Suppressor macrophage treated with lipopolysaccharide for 4 hours (primary cell): ENCODE data around the gene IGFBP5.

ENCODE experiments used
- DNase-seq: peaks from one replicate; pipeline ENCODE4 v3.0.0-alpha.2; 2020

The IGFBP5 gene

DNA sequence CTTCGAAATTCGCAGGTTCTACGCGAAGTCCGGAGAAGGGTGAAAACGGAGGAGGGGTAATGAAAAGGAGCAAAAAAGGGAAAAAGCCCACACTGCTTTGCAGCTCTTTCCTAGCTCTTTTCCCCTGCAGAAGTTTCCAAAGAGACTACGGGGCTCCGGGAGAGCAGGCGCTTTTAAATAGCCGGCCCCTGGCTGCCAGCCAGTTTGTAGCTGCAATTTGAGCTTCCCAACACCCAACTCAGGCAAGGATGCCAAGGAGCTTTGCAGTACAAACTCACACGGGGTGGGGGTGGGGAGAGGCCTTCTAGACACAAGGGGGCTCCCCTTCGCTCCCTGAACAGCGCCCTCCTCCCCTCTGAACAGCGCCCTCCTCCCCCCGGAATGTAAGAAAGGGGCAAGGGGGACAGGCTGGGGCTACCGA is at the start of gene IGFBP5:
Gene IGFBP5 (minus strand): TSS at position 149 of the 421 bp plus-strand sequence. CDS start 774 bp downstream, outside the sequence.
- DNase-seq = no peak

- no peak for DNase-seq
These were observed 48.4 kb upstream of the IGFBP5 start for GRCh38 chr2:216743781-216744180.

DNA sequence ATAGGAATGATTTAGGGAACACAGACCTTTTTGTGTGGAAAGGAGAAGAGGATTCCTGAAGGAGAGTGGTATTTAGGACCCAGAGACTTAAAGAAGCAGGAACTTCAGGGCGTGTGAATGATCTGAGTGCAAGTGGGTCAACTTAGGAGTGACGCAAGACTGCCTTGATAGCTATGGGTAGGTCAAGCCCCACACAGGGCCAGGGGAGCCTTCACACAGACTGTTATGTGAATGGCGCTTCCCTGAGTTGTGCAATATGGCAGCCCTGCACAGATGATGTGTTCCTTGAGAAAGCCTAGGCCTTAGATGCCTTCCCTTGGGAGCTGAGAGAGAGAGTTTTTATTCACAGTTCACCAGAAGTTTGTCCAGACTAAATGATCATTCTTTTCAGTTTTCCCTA is 47.1 kb upstream of the IGFBP5 start:
- DNase-seq = no peak

GRCh38 chr2:216741223-216741593 is 45.9 kb upstream of the IGFBP5 start:
- no peak for DNase-seq

DNA sequence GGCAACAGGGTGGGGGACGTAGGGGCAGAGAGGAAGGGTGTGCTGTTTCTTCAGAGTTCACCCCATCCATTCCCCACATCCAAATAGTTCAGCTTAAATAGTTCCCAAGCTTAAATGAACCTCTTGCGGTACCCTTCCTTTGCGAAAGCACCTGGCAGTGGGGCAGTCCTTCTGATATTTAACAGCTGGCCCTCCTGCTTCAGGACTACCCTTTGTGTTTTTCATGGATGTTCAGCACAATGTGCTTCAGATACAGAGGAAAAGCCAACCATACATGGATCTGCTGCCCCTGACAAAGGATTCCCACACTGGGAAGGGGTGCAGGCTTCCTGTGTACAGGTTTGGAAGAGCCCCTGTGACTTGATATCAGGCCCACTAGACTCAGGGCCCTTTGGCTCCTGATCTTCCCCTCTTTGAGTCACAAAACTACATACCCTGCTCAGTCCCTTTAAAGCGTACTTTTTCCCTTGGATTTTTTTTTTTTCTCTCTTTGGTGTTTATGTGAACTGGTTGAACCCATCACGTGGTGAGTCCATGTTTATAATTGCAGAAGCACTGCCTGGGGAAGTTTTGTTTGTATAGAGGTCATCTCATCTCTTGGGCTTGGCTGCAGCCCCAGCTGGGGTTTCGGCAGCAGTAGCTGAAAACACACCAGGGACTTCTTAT is 45.3 kb upstream of the IGFBP5 start:
- no peak for DNase-seq

DNA sequence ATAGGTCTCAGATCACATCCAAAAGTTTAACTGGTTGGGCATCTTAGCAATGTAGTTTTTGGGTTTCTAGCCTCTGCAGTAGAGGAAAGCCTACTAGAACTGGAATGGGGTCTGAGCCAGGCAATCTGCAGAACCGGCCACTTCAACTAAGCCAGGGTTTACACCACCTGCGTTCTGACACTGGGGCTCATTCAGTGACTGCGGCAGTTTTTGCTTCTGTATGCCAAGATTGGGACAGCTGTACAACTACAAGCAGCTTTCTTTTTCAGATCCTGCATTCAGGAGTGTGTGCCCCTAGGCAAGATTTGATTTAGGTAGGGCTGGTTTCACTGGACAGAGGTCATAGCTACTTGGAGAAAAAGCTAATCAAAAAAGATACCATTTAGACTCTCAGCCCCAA is 43.7 kb upstream of the IGFBP5 start:
- DNase-seq = no peak

GRCh38 chr2:216737676-216738075 is 42.3 kb upstream of the IGFBP5 start:
- no peak for DNase-seq

GRCh38 chr2:216736326-216736725 is 41.0 kb upstream of the IGFBP5 start:
- no peak for DNase-seq

DNA sequence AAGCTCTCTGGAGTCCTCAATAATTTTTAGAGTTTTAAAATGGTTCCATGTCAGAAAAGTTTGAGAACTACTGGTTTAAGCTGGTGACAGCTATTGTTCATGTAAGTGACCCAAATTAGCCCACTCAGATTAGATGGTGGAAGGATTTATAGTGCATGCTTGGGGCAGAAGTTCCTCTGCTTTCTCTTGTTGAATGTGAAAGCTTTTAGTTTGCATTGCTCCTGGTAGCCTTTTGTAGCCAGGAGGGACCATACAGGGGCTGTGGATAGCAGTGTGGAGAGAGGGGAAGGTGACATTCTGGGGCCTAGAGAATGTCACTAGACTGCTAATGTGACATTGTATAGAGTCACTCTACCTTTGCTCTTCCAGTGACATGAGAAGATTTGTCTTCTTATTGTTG is 40.3 kb upstream of the IGFBP5 start:
- DNase-seq = no peak

- DNase-seq = no peak
These were observed 39.7 kb upstream of the IGFBP5 start for GRCh38 chr2:216735086-216735485.

GRCh38 chr2:216733046-216733445 is 37.7 kb upstream of the IGFBP5 start:
- DNase-seq = no peak

DNA sequence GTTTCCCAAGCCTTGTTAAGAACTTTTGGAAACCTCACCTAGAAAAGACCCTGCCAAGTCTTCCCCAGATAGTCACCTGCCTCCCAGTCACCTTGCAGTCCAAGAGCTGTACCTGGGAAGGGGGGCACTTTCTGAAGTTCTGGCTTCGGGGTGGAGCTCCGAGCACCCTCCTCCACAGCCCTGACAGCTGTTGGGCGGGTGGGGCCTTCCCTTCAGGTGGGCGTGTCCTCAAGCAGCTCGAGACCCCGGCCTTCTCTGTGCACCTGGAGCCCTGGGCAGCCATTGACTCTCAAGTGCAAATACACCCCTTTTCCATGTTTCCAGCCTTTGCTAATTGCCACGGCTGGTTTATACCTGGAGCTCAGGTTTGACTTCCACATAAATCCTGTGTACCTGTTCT is 37.0 kb upstream of the IGFBP5 start:
- DNase-seq = no peak

DNA sequence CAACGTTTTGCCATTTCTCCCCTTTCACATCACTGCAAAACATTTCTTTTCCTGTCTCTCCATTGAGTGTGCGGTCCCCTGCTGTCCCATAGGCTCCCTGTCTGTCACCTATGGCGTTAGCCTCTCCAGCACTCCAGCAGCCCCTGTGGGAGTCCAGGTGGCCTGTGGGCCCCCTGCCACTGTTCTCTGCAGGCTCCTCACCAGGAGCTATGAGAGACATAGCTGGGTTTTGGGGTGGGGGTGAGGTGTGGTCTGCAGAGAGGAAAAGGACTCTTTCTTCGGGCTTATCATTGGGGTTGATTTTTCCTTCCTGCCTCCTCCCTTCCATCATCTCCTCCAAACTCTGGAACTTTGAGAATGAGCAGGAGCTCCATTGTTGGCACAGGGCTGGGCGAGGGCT is 36.1 kb upstream of the IGFBP5 start:
- DNase-seq = no peak

DNA sequence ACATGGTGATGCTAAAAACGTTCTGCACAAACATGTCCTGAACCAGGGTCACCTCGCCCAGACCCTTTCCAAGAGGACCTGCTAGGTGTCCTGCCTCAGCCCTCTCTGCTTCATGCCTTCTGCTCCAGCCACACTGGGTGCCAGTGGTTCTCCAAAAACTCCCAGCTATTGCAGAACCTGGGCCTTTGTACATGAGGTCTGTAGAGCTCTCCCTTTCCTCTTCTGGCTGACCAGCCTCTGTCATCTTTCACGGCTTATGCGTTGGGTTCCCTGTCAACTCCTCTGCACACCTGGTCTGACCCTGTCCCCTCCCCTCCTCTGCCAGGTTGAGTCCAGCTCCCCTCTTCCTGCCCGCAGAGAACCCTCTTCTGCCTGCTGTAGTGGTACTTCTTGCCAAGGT is 35.5 kb upstream of the IGFBP5 start:
- DNase-seq = no peak

- no peak for DNase-seq
These were observed 32.2 kb upstream of the IGFBP5 start for GRCh38 chr2:216727346-216728122.

DNA sequence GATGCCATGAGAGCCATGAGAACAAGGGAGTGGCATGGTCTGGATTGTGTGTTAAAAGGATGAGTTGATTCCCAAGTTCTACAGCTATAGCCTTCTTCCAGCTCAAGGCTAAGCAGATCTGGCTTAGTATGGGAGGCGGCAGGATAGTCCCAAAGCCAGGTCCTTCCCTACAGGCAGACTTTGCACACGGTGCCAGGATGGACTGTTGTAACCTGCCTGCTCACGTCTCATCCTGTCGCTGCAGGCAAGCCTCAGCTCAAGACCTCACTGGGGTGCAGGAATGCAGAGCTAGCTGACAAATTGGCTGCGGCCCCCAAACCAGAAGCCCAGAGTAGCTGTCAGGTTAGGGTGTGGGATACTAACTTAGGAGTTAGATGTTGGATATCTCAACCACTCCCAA is 28.8 kb upstream of the IGFBP5 start:
- no peak for DNase-seq

GRCh38 chr2:216721141-216721540 is 25.8 kb upstream of the IGFBP5 start:
- no peak for DNase-seq

DNA sequence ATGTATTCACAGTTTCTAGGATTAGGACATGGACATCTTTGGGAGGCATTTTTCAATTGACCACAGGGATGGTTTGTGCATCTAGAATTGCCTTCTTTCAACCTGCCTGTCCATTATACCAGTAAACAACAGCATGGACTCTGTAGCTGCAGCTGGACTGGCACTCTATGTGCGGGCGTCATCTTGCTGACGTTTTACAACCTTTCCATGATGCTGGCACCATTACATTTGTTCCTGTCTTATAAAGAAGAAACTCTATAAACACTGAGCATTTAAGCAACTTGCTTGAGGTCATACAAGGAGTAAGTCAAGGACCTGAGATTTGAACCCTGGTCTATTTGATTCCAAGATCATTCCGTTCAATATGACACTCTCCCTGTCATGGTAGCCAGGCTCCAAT is 25.4 kb upstream of the IGFBP5 start:
- no peak for DNase-seq

DNA sequence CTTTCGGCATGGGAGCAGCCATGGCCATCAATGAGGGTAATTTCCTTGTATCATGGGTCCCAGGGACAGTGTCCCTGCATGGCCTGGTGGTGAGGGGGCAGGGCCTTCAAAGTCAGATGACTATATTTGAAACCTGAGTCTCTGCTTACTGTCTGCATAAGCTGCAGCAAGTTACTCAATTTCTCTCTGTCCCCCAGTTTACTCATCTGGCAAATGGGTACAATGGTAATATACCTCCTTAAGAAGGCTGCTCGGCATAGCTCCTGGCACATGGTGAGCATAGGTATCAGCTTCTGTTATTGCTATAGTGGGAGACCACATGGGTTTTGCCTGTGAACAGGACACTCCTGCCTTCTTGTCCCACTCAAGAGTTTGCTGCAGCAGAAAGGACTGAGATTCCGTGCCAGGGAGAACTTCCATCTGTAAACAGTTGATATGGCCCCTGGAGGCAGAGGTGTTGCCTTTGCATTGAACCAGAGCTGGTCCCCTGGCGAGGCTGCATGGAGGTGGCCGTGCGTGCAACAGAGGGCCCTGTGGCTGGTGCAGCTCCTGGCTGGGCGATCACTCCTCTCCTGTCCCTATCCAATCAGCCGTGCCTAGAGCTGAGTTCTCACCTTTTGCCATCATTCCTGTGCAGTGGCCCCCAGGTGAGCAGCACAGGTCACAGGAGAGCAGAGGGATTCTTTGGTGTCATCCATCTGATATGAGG is 22.7 kb upstream of the IGFBP5 start:
- no peak for DNase-seq

GRCh38 chr2:216717491-216717901 is 22.1 kb upstream of the IGFBP5 start:
- DNase-seq = no peak

DNA sequence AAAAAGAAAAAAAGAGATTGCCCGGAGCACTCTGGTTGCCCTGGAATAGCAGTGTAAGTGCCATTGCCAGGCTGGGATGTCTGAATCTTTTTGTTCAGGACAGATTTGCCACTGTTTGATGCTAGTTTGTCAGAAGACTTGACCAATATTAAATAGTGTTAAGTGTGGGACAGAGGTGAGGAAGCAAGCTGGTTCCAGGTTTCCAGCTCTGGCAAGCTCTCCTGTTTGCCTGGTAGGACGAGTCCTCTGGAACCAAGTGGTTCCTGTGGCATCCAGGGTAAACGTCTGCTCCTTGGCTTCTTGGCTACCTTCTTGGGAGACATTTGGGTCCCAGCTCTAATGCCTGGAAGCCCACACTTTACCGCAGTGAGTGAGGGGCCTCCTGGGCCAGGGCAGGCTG is 20.8 kb upstream of the IGFBP5 start:
- DNase-seq = no peak

DNA sequence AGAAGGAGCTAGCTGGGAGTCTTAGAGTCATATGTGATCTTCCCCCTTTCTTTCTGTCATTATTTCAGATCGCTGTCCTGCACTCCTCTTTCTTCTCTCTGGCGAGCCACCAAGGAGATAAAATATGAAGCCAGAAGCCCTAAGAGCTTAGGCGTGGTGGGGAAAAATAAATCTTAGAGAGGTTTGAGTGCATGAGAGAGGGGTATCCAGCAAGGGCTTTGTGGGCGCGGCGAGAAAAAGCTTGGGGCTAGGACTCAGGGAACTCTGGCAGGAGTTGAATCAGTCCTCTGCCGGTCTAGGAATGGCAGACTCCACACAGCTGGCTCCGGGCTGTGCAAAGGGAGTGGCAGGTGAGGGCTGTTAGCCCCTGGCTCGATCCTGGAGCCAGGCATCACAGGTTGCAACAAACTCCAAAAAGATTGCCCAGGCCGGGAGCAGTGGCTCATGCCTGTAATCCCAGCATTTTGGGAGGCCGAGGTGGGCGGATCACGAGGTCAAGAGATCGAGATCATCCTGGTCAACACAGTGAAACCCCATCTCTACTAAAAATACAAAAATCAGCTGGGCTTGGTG is 20.1 kb upstream of the IGFBP5 start:
- DNase-seq = no peak

DNA sequence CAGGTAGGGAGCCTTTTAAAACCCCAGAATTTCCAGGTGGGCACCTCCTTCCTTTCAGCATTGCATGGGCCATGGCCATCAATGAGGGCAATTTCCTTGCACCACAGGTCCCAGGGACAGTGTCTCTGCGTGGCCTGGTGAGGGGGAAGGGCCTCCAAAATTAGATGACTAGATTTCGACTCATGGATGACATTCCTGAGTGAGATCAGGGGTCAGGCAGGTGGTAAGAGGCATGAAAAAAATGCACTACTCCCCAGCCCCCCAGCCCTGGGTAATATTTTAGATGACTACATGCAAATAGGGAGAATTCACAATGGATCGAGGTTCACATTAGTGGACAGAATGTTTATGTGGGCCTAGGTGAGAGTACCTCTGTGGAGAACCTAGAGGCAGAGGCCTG is 19.0 kb upstream of the IGFBP5 start:
- DNase-seq = no peak
